ENCODE measurements around the gene HACD4.

DNA sequence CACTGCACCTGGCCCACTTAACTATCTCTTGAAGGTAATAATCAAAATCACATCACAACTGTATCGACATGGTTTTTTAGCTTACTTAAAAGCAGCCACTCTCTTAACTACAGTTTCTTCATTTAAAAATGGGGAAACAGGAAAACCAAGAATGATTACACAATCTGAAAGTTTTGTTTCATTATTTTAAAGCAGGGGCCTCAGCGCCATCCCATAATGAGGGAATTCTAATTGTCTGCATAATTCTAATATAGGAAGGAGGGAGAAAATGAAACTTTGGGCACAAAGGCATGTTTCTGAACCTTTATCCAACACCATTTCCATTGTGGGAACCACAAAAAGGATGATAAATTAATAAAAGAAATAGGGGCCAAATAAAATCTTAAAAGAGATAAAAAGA, 7.6 kb downstream of the HACD4 start:
- TF ChIP-seq, protein P1, sequence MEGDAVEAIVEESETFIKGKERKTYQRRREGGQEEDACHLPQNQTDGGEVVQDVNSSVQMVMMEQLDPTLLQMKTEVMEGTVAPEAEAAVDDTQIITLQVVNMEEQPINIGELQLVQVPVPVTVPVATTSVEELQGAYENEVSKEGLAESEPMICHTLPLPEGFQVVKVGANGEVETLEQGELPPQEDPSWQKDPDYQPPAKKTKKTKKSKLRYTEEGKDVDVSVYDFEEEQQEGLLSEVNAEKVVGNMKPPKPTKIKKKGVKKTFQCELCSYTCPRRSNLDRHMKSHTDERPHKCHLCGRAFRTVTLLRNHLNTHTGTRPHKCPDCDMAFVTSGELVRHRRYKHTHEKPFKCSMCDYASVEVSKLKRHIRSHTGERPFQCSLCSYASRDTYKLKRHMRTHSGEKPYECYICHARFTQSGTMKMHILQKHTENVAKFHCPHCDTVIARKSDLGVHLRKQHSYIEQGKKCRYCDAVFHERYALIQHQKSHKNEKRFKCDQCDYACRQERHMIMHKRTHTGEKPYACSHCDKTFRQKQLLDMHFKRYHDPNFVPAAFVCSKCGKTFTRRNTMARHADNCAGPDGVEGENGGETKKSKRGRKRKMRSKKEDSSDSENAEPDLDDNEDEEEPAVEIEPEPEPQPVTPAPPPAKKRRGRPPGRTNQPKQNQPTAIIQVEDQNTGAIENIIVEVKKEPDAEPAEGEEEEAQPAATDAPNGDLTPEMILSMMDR (IDR thresholded peaks at IDR 0.05), result no peak
- TF ChIP-seq POLR2A (IDR thresholded peaks at IDR 0.05), result no peak
